Measurements from ENCODE around the gene TWIST2.

Gene TWIST2

DNA sequence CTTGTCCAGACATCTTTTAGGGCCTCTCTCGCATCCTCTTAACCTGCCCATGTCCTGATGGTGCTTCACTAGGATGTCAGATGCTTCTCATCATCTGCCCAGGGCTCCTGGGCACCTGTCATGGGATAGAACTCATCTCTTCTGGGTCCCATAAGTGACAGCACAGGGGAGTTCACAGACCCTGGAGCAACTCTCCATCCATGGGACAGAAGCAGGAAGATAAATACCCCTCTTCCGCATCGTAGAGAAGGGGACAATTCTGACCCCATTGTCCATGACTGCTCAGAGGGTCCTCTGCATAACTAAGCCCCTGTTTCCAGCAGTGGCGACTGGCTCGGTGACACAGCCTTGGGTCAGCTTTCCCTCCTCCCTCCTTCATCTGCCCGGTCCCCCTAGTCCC is 82.3 kb downstream of the TWIST2 start:
- H3K4me2 ChIP-seq (ENCODE audit: low read depth, low read length), result no peak overlapping the region
- H3K36me3 ChIP-seq (replicated peaks; ENCODE audit: insufficient read depth, low read length), result no peaks in the 10 kb centered on the region
- no peaks in the 10 kb centered on the region for H3K9me2 ChIP-seq (replicated peaks; ENCODE audit: insufficient read depth, low read length)
- no peak overlapping the region for H3K4me3 ChIP-seq (ENCODE audit: low read length)
- no peaks in the 10 kb centered on the region for H3K9me3 ChIP-seq (replicated peaks; ENCODE audit: insufficient read depth, low read length)
- no peaks in the 10 kb centered on the region for H3K79me2 ChIP-seq (ENCODE audit: low read length)
- no peaks in the 10 kb centered on the region for H3K4me1 ChIP-seq (ENCODE audit: low read length)
- no peak overlapping the region for H3K27ac ChIP-seq (ENCODE audit: low read length)
- no peaks in the 10 kb centered on the region for H3F3A ChIP-seq (ENCODE audit: insufficient read depth, low read length)
- H2AFZ ChIP-seq (ENCODE audit: low read length), result no peak overlapping the region
- peaks cover 37% of the 10 kb centered on the region for H3K27me3 ChIP-seq (replicated peaks; ENCODE audit: insufficient read depth, low read length)
- no peak for DNase-seq
- TF ChIP-seq EZH2 (optimal IDR thresholded peaks at IDR 0.05; ENCODE audit: low read depth, low read length) (no peak), EZH2phosphoT487 (IDR thresholded peaks at IDR 0.05; ENCODE audit: low read length) (no peak)
- TF ChIP-seq, protein P1, sequence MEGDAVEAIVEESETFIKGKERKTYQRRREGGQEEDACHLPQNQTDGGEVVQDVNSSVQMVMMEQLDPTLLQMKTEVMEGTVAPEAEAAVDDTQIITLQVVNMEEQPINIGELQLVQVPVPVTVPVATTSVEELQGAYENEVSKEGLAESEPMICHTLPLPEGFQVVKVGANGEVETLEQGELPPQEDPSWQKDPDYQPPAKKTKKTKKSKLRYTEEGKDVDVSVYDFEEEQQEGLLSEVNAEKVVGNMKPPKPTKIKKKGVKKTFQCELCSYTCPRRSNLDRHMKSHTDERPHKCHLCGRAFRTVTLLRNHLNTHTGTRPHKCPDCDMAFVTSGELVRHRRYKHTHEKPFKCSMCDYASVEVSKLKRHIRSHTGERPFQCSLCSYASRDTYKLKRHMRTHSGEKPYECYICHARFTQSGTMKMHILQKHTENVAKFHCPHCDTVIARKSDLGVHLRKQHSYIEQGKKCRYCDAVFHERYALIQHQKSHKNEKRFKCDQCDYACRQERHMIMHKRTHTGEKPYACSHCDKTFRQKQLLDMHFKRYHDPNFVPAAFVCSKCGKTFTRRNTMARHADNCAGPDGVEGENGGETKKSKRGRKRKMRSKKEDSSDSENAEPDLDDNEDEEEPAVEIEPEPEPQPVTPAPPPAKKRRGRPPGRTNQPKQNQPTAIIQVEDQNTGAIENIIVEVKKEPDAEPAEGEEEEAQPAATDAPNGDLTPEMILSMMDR (IDR thresholded peaks at IDR 0.05; ENCODE audit: low read length), result no peak
- H4K20me1 ChIP-seq (ENCODE audit: insufficient read depth, low read length), result no peaks in the 10 kb centered on the region
- H3K9ac ChIP-seq (ENCODE audit: low read length), result no peak overlapping the region

DNA sequence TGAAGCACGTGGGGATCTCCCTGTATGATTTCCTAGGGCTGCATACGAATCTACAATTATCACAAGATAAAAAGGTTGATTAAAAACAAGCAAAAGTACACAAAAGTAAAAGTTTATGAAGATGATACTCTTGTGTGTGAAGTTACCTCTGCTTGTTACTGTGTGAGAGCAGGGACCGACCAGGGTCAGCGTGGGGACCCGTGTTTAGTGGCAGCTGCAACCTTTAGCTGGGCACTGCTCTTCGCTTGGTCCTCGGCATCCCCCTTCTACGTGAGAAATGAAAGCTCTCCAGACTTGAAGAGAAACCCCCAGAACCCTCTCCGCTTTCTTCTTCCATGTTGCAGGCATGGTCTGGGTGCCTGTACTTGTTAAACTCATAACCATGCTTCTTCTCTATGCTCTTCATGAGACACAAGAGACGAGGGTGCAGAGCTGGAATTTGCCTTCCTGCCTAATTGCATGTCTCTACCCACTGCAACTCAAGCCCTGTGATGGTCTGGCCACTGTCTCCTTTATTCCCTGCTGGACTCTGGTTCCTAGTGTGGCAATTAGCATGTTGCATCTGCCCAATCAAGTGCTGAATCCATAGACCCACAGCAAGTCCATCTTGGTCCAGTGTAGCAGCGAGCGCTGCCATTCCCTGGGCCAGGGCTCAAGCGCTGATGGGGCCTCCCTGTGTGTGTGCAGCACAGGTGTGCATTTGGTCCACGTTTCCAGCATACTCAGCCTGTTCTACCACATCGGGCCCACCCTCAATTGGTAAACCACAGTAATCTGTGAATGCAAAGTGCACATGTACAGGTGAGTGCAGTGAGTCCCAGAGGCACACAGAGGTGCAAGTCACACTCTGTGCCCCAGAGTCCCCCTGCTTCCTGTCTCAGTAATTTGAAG is 88.5 kb downstream of the TWIST2 start:
- Histone ChIP-seq H3K4me1 (ENCODE audit: low read length) (no peaks in the 10 kb centered on the region), H3K9me2 (replicated peaks; ENCODE audit: insufficient read depth, low read length) (no peaks in the 10 kb centered on the region), H3K4me2 (ENCODE audit: low read depth, low read length) (no peak overlapping the region), H3K36me3 (replicated peaks; ENCODE audit: insufficient read depth, low read length) (no peaks in the 10 kb centered on the region), H3K9ac (ENCODE audit: low read length) (no peak overlapping the region), H3K79me2 (ENCODE audit: low read length) (no peaks in the 10 kb centered on the region), H2AFZ (ENCODE audit: low read length) (no peak overlapping the region), H3K27ac (ENCODE audit: low read length) (no peak overlapping the region), H3K9me3 (replicated peaks; ENCODE audit: insufficient read depth, low read length) (no peaks in the 10 kb centered on the region), H3F3A (ENCODE audit: insufficient read depth, low read length) (no peaks in the 10 kb centered on the region), H4K20me1 (ENCODE audit: insufficient read depth, low read length) (no peaks in the 10 kb centered on the region), H3K27me3 (replicated peaks; ENCODE audit: insufficient read depth, low read length) (peaks cover 33% of the 10 kb centered on the region), H3K4me3 (ENCODE audit: low read length) (no peak overlapping the region)
- no peak for TF ChIP-seq EZH2phosphoT487 (IDR thresholded peaks at IDR 0.05; ENCODE audit: low read length)
- no peak for TF ChIP-seq EZH2 (optimal IDR thresholded peaks at IDR 0.05; ENCODE audit: low read depth, low read length)
- TF ChIP-seq, protein P1 (IDR thresholded peaks at IDR 0.05; ENCODE audit: low read length), result no peak
- no peak for DNase-seq

GRCh38 chr2:238938003-238938400 is 90.1 kb downstream of the TWIST2 start:
- H3K9ac ChIP-seq (ENCODE audit: low read length), result no peak overlapping the region
- H3K9me3 ChIP-seq (replicated peaks; ENCODE audit: insufficient read depth, low read length), result no peaks in the 10 kb centered on the region
- H3K27me3 ChIP-seq (replicated peaks; ENCODE audit: insufficient read depth, low read length), result peaks cover 43% of the 10 kb centered on the region
- H3K36me3 ChIP-seq (replicated peaks; ENCODE audit: insufficient read depth, low read length), result no peaks in the 10 kb centered on the region
- no peaks in the 10 kb centered on the region for H3F3A ChIP-seq (ENCODE audit: insufficient read depth, low read length)
- no peak overlapping the region for H2AFZ ChIP-seq (ENCODE audit: low read length)
- no peak for DNase-seq
- no peak overlapping the region for H3K4me3 ChIP-seq (ENCODE audit: low read length)
- H3K4me2 ChIP-seq (ENCODE audit: low read depth, low read length), result no peak overlapping the region
- no peaks in the 10 kb centered on the region for H3K79me2 ChIP-seq (ENCODE audit: low read length)
- TF ChIP-seq EZH2 (optimal IDR thresholded peaks at IDR 0.05; ENCODE audit: low read depth, low read length), result no peak
- TF ChIP-seq EZH2phosphoT487 (IDR thresholded peaks at IDR 0.05; ENCODE audit: low read length), result no peak
- TF ChIP-seq, protein P1 (IDR thresholded peaks at IDR 0.05; ENCODE audit: low read length), result no peak
- no peaks in the 10 kb centered on the region for H4K20me1 ChIP-seq (ENCODE audit: insufficient read depth, low read length)
- no peaks in the 10 kb centered on the region for H3K4me1 ChIP-seq (ENCODE audit: low read length)
- no peak overlapping the region for H3K27ac ChIP-seq (ENCODE audit: low read length)
- no peaks in the 10 kb centered on the region for H3K9me2 ChIP-seq (replicated peaks; ENCODE audit: insufficient read depth, low read length)
